CD4-positive, alpha-beta T cell treated with Interleukin-4 for 1 hour (primary cell): ENCODE measurements around the gene UBALD2.
"Not testable (repeated sequence)": the region's sequence is repeated elsewhere in the genome, so short reads cannot be mapped to it uniquely, and the experiment has no call there.

ENCODE experiments used
- DNase-seq, 2 donors: peaks; one replicate each; pipeline ENCODE4 v3.0.0-alpha.2; 2020 to 2022

Gene UBALD2

GRCh38 chr17:76278268-76278908 is 13.2 kb downstream of the UBALD2 start:
- DNase-seq = no peak

- DNase-seq = peak; percentile 83 to 84
Measured at GRCh38 chr17:76278952-76279741, 14.0 kb downstream of the UBALD2 start.

- DNase-seq = no peak
Measured at GRCh38 chr17:76279742-76280287, 14.7 kb downstream of the UBALD2 start.

GRCh38 chr17:76280650-76281049 is 15.5 kb downstream of the UBALD2 start:
- no peak for DNase-seq

- no peak for DNase-seq
Measured at GRCh38 chr17:76281573-76282371, 16.6 kb downstream of the UBALD2 start.

- no peak for DNase-seq
Measured at GRCh38 chr17:76292567-76292966, 27.4 kb downstream of the UBALD2 start.

- no peak for DNase-seq
Measured at GRCh38 chr17:76293106-76293505, 28.0 kb downstream of the UBALD2 start.

GRCh38 chr17:76296186-76296585 is 31.0 kb downstream of the UBALD2 start:
- DNase-seq = no peak

- DNase-seq = no peak
Measured at GRCh38 chr17:76296889-76297288, 31.7 kb downstream of the UBALD2 start.

- DNase-seq = no peak
Measured at GRCh38 chr17:76297436-76297835, 32.3 kb downstream of the UBALD2 start.

GRCh38 chr17:76304226-76305134 is 39.3 kb downstream of the UBALD2 start:
- DNase-seq = no peak

- DNase-seq = not testable (repeated sequence)
Measured at GRCh38 chr17:76305135-76305454, 39.9 kb downstream of the UBALD2 start.

GRCh38 chr17:76307299-76307965 is 42.3 kb downstream of the UBALD2 start:
- no peak for DNase-seq

GRCh38 chr17:76307966-76308338 is 42.8 kb downstream of the UBALD2 start, which contains the start of gene QRICH2:
Gene QRICH2 (minus strand): TSS chr17:76308276. CDS start chr17:76307998, 278 bp downstream.
- no peak for DNase-seq

- no peak for DNase-seq
Measured at GRCh38 chr17:76309461-76309860, 44.3 kb downstream of the UBALD2 start.

GRCh38 chr17:76312735-76313134 is 47.6 kb downstream of the UBALD2 start:
- no peak for DNase-seq

- DNase-seq = no peak
Measured at GRCh38 chr17:76314392-76315227, 49.5 kb downstream of the UBALD2 start.

- no peak for DNase-seq
Measured at GRCh38 chr17:76317535-76317934, 52.4 kb downstream of the UBALD2 start.

- no peak for DNase-seq
Measured at GRCh38 chr17:76318586-76318985, 53.4 kb downstream of the UBALD2 start.
